Stimulated activated CD4-positive, alpha-beta T cell treated with anti-CD3 and anti-CD28 coated beads, TNF-alpha, amount 100 ng/mL, for 4 hours (primary cell): ENCODE data around the gene MYO16.

Experiments
- DNase-seq, 3 experiments: peaks; one replicate each; pipeline ENCODE4 v3.0.0-alpha.2; 2020; ENCODE audit warnings: low read depth in 3 of 3

The MYO16 gene

DNA sequence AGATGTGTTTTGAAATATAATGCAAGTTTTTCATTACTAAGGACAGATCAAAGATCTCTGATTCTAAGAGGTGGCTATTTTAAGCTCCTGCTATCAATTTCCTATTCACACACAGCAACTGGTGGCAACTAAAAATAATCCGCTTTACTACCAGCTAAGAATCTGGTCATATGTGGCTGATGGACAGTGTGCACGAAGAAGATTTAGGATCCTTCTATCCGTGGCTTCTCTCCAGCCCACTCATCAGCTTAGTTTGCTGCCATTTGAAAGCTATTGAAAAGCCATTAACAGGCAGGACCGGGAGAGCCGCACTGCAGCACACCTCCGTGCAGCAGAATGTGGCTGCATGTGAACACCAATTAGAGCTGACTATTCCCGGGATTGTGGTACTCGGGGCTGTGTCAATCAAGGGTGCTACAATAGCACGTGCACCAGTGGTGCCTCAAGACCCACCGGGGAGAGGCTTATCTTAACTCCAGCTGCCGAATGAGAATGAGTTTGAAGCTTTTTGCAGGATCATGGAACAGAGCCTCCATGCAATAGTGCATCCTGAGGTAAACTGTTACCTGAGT, at the start of gene MYO16:
MYO16 (plus strand) TSS at position 431 of the 572 bp plus-strand sequence. CDS start 234 bp downstream, outside the sequence.
- no peak for DNase-seq

DNA sequence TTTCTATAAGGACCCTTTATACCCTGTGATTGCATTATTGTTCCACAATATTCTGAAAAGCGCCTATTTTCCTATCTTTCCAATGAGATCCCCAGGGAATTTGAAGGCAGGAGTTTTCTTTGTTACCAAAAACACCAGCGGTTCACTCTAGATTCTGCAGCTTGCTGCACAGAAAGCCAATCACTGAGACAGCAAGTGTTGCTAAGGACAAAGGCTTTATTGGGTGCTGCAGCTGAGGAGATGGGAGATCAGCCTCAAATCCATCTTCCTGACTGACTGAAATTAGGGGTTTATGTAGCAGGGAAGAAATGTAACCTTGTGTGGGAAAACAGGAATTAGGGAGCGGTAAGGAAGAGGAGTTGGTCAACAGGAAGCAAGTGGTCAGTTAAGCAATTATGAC, 42.6 kb upstream of the MYO16 start:
- DNase-seq, result no peak

DNA sequence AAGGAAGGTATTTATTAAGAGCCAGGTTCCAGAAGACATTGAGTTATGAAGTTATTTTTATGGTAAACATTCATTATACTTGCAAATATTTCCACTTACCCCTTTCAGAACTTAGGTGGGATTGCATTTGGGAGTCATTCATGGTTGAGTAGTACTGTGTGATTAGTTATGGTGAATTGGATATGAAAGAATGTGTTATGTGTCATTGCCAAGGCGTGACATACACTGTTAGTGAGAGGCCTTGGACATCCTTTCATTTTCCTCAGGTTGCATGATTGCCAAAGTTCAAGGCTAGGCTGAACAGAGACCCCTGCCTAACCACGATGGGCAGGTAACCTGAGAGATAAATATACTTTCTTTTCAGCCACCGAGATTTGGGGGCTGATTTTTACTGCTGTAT, 40.9 kb upstream of the MYO16 start:
- DNase-seq, result no peak

DNA sequence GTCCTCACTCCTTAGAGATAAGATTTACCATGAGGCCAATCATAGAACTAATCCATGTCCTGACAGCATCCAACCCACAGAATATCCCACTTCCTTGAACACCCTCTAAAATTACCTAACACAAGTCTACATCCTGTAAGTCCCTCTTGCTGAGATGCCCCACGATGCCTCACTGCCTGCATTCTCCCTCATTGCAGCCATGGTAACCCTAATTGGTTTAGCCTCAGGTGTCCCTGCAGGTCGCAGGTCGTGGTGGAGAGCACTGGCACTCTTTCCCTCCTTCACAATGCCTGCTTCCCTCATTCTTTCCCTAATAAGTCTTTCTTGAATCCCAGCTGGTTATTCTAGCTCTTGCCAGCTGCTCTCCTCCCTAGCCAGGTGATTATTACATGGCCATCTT, 35.3 kb upstream of the MYO16 start:
- DNase-seq, result no peak

DNA sequence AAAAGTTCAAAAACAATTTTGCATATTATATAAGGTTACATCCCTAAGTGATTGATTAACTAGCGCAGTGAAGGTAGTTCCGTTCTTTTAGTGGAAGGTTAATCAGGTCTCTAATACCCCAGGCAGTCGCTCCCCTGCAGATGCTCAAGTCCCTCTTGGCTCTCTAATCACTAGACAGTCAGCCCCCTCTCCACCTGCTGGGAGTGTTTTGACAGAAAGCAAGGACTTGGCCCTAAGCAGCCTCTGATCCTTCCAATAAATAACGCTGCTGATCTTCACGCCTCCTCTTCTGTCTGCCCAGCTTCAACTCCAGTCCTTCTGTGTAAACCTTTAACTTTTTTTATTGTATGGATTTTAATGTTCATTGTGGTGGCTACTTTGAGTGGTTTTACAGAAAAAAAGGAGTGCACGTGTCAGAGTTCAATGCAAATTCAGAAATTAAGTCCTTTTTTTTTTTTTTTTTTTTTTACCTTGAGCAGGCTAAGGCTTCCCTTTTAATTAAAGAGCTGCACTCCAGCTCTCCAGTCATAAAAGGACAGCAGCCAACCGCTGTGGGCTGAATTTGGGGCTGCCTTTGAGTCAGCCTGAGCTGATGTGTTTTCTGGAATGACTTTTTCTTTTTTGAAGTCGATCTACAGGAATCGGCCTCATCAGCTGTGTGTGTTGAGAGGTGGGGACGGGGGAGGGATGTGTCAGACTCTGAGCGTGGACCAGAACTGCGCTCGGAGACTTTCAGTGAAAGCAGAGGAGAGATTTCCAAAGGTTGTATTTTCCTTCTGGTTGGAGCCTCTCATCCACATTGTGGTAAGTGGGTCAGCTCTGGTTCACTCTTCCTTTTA, 33.8 kb upstream of the MYO16 start:
- no peak for DNase-seq

DNA sequence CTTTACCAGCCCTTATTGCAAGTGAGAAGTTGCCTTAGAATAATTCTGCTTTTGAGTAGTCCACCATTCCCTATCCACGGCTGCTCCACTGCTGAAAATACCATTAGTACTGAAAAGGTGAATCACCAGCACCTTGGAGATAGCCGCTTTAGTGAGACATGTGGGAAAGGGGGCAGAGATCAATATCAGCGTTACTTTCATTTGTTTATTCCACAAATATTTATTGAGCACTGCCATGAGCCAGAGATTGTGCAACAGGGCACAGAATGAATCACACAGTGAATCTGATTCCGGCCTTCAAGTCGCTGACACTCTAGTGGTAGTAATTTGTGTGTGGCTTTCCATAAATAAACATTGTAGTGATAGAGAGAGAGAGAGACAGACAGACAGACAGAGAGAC, 31.5 kb upstream of the MYO16 start:
- DNase-seq, result no peak

DNA sequence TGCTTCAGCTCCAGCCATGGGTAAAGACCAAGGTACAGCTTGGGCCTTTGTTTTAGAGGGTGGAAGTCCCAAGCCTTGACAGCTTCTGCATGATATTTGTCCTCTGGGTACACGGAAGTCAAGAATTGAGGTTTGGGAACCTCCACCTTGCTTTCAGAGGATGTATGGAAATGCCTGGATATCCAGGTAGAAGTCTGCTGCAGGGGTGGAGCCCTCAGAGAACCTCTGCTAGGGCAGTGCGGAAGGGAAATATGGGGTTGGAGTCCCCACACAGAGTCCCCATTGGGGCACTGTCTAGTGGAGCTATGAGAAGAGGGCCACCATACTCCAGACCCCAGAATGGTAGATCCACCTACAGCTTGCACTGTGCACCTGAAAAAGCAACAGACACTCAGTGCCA, 23.0 kb upstream of the MYO16 start:
- no peak for DNase-seq

DNA sequence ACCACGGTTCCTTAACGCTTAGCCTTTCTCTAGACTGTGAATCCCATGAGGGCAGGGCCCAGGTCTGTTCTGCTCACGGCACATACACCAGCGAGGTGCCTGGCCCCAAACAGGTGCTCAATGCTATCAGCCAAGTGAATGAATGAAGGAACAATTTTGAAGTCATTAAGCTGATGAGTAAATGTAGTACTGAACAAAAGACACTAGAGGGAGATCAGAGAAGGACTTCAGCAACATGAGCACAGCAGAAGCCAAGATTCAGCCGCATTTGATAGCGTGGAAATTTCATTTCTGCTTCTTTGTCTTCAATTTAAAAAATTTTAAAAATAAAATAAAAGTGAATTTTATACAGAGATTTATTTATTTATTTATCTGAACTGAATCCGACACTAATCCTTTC, 20.1 kb upstream of the MYO16 start:
- no peak for DNase-seq

DNA sequence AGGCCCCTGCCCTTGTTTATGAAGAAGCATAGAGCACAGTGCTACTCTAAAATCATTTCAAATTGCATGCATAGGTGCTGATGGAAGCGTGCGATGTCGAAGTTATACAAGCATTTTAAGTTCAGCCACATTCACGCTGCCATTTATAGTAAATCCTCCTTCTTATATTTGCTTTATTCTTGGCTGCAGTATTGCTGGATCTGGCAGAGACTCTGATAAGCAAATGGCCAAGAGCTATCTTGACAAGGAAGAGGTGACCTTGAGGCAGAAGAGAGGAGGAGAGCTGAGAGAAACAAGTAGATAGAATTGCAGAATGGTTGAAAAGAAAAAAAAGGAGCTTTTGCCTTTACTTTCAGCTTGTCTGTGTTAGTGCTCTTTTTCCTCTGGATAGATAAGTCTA, 18.9 kb upstream of the MYO16 start:
- no peak for DNase-seq

DNA sequence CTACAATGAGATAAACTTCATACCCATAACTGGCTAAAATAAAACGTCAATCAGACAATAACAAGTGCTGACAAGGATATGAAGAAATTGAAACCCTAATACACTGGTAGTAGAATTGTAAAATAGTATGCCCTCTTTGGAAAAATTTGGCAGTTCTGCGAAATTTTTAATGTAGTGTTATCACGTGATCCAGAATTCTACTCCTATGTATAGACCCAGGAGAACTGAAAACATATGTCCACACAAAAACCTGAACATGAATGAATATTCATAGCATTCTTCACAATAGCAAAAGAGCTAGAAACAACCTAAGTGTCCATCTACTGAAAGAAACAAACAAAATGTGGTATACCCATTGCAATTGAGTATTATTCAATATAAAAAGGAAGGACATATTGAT, 14.2 kb upstream of the MYO16 start:
- DNase-seq, result no peak

DNA sequence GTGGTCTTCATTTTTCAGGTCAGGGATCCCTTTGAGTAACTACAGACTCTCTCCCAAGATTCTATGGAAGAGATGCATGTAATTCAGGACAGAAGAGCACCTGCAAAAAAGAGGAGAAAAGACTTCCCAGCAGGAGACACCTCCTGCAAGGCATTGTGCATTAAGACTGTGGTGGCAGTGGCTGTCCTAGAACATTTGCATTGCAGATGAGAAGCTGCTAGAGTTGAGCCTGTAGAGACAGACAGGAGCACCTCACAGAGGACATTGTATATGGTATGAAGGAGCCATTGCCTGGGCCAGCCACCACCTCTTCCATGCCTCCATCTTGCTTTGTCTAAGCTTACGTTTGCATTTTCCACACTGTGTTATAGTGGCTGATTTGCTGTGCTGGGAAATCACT, 11.2 kb upstream of the MYO16 start:
- no peak for DNase-seq

DNA sequence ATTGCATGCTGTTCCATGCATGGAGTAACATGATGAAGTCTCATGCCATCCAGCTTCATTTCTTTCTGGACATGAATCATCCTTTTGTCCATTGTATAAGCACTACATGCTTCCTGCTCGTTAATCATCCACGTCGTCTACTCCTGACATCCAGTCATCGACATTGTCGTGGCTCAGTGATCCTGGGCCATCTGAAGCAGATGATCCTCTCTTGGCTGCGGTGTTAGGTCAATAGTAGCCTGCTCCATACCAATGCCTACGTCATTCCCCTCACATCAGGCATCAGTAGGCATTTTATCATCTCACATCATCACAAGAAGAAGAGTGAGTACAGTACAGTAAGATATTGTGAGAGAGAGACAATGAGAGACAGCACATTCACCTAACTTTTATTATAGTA, 7.9 kb upstream of the MYO16 start:
- DNase-seq, result no peak

DNA sequence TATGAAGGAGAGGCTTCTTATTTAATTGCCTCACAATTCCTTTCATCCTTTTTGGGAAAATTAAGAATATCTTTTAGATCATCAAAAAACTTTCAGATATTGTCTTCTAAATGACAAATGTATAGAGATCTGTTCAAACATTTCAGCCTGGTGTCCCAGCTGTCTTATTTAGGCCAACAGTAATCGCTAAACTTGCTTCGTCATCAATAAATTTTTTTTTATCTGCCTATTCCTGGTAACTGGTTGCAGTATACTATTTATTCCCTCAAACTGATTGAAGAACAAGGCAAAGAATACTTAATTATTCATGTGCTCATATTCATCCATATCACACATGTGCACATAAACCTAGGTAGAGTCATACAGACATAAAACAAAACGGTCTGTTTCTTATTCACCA, 5.3 kb upstream of the MYO16 start:
- no peak for DNase-seq

DNA sequence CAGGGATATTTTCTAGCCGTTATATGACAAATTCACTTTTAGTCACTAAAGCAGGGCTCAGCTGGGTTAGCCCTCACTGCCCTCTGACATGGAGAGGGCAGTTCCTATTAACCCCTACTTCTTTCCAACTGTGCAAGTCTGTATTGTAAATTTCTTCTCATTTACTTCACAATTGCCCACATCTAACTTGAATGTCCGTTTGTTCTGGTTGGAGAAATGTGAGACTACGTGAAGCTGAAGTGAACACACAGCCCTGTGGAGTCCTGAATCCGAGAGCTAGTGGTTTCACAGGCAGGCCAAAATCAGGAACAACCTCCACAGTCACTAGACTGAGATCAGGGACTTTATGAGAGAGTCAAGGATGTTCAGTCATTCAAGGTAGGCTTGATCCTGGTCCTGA, 4.4 kb upstream of the MYO16 start:
- no peak for DNase-seq

DNA sequence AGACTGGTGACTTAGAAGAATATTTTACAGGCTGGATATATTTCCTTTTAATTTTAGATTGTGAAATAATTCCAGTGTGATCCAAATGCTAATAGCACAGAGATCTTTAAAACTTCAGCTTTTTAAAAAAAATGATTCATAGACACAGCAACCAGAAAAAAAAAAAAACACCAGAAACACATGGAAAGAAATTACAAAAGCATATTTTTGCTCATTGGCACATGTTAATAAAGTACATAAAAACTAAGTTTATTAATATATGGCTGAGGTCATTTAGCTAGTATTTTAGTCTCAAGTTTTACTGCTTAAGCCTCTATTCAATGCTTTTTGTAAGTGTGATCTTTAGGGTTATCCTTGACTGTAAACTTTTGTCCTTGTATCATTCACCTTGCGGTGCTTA, 577 bp downstream of the MYO16 start:
- no peak for DNase-seq

DNA sequence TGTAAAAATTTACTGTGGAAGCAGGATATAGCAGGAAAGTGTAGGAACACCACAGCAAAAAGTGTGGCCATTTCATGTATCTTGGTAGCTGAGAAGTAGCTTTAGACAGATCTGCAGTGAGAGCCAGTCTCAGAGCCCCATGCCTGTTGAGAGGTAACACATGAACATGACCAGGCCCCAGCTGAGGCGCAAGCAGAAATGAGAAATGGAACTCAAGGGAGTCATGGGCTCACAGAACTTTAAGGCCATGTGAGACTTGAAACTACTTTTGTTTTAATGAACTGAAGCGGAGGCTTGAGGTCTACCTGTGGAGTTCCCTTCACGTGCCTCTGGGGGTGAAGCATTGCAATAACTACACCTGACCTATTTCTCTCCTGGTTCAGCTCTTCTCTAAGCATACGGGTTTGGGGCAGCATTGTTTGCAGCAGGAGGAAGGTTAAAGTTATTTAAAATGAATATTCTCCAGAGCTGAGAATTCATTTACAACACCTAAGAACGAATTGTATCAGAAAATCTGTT, 3.3 kb downstream of the MYO16 start:
- no peak for DNase-seq

DNA sequence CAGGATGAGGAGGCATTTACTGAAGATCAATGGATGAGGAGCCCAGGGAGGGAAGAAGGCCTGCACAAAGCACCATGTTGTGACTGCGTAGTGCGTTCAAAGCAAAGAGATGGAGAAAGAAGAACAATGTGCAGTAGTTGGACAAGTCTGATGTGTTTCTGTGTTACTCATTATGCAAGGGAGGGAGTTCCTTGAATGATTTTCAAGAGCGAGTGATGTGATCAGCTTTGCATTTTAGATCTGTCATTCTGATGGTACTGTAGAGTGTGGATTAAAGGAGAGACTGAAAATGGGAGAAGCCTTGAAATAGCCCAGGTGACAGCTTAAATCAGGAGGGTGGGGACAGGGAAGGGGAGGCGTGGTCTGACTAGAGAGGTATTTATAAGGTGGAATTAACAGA, 9.5 kb downstream of the MYO16 start:
- DNase-seq, result no peak

DNA sequence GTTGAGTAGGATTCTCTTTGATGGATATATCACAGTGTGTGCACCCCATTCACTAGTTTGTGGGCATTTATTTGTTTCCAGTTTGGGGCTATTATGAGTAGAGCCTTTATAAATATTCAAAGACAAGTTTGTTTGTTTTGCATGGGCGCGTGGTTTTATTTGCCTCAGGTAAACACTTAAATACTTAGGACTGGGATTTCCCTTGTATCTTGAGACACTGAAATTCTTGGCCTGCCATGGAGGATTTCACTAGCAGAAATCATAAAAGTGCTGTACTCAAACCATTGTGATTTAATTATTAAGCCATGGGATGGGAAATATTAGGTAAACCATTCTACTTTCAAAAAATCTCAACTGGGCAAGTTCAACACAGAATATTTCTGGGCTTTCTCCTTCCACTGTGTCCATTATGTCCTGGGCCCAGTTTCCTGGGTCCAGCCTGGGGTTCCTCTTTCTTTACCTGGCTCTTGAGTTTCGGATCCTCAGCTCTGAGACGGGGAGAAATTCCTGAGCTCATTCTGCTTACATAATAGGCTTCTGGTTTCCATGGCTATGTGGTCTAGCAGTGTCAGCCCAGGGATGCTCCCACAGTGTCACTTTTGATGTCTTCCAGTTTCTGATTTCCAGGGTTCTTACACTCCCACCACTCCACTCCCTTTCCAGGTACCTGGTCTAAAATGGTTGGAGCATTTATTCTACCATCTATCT, 14.4 kb downstream of the MYO16 start:
- DNase-seq, result no peak

DNA sequence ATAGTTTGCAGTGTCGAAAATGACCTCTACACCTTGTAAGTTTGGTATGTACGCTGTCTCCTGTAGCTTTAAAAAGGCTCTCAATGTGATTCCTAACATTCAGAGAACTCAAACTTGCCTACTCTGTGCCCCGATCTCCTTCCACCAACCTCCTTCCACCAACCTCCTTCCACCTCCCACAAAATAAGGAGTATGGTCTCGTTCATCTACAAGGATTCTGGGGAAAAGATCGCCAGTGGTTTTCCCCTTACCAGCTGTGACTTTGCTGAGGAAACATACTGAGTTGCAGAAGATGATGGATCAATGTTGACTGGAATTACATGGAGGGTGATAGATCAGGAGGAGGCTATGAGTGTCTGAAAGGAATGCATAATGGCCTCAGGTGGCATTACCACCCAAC, 16.0 kb downstream of the MYO16 start:
- DNase-seq, result no peak

DNA sequence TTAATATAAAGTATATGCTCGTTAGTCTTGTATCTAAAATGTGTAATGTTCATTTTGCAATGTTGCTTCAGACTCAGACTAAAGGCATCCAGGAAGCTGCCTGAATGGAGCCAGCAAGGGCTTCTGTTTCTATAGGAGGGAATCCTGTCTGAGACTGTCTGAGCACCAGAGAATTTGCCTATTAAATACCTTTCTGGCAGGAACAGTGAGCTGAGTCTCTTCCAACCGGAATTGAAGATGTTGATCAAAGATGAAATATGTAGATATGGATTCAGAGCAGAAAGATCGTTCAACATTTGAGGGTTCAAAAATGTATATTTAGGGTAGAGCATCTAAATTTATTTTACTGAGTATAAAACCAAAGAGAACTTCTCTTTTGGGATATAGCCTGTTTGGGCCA, 20.9 kb downstream of the MYO16 start:
- DNase-seq, result no peak

DNA sequence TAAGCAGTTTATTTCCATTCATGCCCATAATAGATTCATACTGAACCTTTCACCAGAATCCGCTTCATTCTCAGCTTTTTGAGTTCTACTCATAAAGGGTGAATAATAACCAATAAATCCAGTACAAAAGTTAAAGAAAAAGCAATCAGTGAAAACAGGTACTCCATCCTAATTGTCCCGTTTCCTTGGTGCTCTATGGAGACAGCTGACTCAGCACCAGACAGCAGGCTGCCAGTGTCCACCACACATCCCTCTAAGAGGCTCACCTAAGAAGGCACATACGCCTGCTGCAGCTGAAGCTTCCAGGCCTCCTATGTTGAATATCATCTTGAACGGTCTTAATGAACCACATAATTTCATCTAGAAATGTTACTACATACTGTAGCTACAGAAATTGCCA, 27.3 kb downstream of the MYO16 start:
- DNase-seq, result no peak

DNA sequence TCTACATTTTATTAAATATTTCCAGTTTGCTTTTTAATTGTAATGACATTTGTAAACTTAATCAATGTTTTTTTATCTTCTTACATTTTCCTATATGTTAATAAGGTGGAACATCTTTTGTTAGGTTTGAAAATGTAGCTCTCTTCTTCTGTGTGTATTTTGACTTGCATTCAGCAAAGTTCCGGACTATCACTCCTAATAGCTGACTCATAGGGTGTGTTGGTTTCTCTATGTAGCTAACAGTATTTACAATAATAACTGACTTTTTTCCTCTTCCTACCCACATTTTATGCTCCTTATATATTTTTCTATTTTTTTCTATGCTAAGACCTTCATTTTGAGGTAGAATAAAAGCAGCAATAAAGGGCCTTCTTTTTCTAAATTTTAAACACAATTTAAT, 28.1 kb downstream of the MYO16 start:
- DNase-seq, result no peak

DNA sequence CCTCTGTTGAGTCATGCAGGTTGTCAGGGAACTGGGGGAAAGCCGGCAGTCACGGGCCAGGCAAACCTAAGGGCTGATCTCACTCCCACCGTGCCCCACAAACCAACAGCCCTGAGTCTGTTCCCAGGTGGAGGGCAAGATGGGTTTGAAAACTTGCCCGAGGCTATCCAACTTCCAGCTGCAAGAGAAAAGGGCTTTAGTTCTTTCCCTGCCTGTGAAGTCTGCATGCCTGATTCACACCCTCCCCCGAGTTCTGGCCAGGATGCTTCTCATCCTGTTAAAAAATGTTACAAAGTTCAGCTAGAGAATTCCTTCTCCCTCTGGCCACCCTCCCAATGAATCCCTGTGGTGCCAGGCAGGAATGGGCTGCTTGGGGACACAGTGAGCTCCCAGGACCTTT, 33.1 kb downstream of the MYO16 start:
- DNase-seq, result no peak
